ENCODE results near the gene VANGL1.
"Not testable (repeated sequence)": the region's sequence is repeated elsewhere in the genome, so short reads cannot be mapped to it uniquely, and the experiment has no call there.

- TF ChIP-seq CTCF (IDR thresholded peaks at IDR 0.05; ENCODE audit: low read length); EZH2 (optimal IDR thresholded peaks at IDR 0.05; ENCODE audit: low read depth, low read length): not testable (repeated sequence)
These were observed 4.5 kb upstream of the VANGL1 start for GRCh38 chr1:115637247-115637646.
